Measurements from ENCODE around the gene DNAJC25. TPM values are rescaled to one million over a fixed set of nuclear protein-coding genes. Genes with fewer than 3 reads are reported as not detected.

Gene DNAJC25
- total RNA-seq, 4 donors from 2014 or later = 10.1 to 19.4 (median 15.3) TPM

DNA sequence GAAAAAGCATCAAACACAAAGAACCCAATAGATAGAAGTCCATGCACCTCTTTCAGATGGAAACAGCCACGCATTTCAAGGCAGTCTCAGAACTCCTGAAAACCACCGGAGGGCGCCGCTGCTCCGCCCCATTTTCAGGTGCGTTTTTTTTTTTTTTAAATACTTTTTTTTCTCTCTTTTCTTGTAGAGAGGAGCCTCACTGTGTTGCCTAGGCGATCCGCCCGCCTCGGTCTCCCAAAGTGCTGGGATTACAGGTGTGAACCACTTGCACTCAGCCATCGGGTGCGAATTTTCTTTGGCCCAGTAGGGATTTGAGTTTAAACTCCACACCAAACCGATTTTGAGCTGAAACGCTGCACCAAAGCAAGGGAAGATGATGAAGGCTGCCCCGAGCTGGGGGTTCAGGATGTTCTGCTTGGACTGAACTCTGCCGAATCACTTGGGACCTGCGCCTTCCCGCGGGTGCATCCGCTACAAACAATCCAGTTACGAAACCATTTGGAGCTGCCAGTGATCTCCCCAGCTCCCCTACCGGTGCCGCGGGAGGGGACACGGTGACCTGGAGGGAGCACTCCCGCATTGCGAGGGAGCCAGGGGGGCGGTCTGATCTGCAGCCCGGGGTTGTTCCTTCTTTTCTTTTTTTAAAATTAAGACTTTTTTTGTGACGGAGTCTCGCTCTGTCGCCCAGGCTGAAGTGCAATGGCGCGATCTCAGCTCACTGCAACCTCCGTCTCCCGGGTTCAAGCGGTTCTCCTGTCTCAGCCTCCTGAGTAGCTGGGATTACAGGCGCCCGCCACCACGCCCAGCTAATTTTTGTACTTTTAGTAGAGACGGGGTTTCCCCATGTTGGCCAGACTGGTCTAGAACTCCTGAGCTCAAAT, 33.0 kb upstream of the DNAJC25 start:
- intact Hi-C loops (cut with DNase I; ENCODE audit: low total_unique reads) (loop anchor here (10.0 kb wide), 1 partner anchor 477 kb away; no protein-coding TSS in a partner anchor), in situ Hi-C loops (cut with MboI; ENCODE audit: low pct_ligation_motif_present in 1 of 4, low pct_unique_long_range_greater_than_20kb in 1 of 4, low sequenced_read_pairs in 3 of 4) (loop anchor here in 1 of 4 donors (10.0 kb wide), 1 partner anchor 87 kb away; no protein-coding TSS in a partner anchor)
- TF ChIP-seq POLR2AphosphoS5 (IDR thresholded peaks at IDR 0.05) (peak in 1 of 3 donors; percentile 5), POLR2A (IDR thresholded peaks at IDR 0.05) (no peak), EP300 (IDR thresholded peaks at IDR 0.05; ENCODE audit: low read depth) (no peak), CTCF (IDR thresholded peaks at IDR 0.05) (peak; percentile 64 to 72 (median 71))
- Histone ChIP-seq H3K4me1 (peaks cover 0 to 5% (median 5%) of the 10 kb centered on the region in 4 donors), H3K27ac (peak overlapping the region; percentile 89 to 94 (median 91)), H3K9me3 (no peaks in the 10 kb centered on the region), H3K36me3 (peaks cover 0 to 15% (median 2%) of the 10 kb centered on the region in 4 donors), H3K27me3 (no peaks in the 10 kb centered on the region), H3K4me3 (peak overlapping the region; percentile 47 to 78 (median 77))
- DNase-seq = peak; percentile 71
- WGBS, 2 donors (ENCODE audit: low coverage in 1 of 2) = 0% methylated on average over 1 to 40 of the region's 41 CpGs

DNA sequence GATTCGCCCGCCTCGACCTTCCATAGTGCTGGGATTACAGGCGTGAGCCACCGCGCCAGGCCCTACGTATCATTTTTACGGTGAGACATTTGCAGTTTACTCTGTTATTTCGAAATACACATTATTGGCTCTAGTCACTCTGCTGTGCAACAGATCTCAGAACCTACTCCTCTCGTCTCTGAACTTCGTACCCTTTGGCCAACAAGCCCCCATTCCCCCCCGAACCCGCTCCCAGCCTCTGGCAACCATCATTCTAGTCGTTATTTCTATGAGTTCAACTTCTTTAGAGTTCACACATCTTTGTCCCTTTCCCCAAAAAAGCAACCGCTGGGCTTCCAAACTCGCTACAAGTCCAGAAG, 32.4 kb upstream of the DNAJC25 start:
- TF ChIP-seq POLR2A (IDR thresholded peaks at IDR 0.05) (no peak), POLR2AphosphoS5 (IDR thresholded peaks at IDR 0.05) (peak in 1 of 3 donors; percentile 6)
- H3K27ac ChIP-seq = peak overlapping the region; percentile 89 to 94 (median 91)
- WGBS, 2 donors (ENCODE audit: low coverage in 1 of 2) = 0 to 4% methylated on average over 9 to 16 of the region's 16 CpGs
- H3K9me3 ChIP-seq = no peaks in the 10 kb centered on the region
- peak overlapping the region; percentile 47 to 78 (median 77) for H3K4me3 ChIP-seq
- no peaks in the 10 kb centered on the region for H3K27me3 ChIP-seq
- in situ Hi-C loops (cut with MboI; ENCODE audit: low pct_ligation_motif_present in 1 of 4, low pct_unique_long_range_greater_than_20kb in 1 of 4, low sequenced_read_pairs in 3 of 4) (loop anchor here in 1 of 4 donors (10.0 kb wide), 1 partner anchor 86 kb away; no protein-coding TSS in a partner anchor), intact Hi-C loops (cut with DNase I; ENCODE audit: low total_unique reads) (loop anchor here (10.0 kb wide), 1 partner anchor 476 kb away; no protein-coding TSS in a partner anchor)
- H3K4me1 ChIP-seq = peaks cover 0 to 5% (median 5%) of the 10 kb centered on the region in 4 donors
- DNase-seq = peak; percentile 55
- peaks cover 0 to 9% (median 2%) of the 10 kb centered on the region in 4 donors for H3K36me3 ChIP-seq

GRCh38 chr9:111599092-111599954, 31.8 kb upstream of the DNAJC25 start, which contains the start of gene PTGR1:
Gene PTGR1 (minus strand): TSS chr9:111599647. CDS start chr9:111597422, 2,225 bp downstream.
- Histone ChIP-seq H3K4me3 (peak within 1 kb of the TSS; percentile 47 to 78 (median 77)), H3K4me1 (peaks cover 0 to 5% (median 5%) of the 10 kb centered on the region in 4 donors), H3K27me3 (no peaks in the 10 kb centered on the region), H3K9me3 (no peaks in the 10 kb centered on the region), H3K36me3 (peaks cover 0 to 8% (median 2%) of the 10 kb centered on the region in 4 donors), H3K27ac (peak within 1 kb of the TSS; percentile 89 to 94 (median 91))
- TF ChIP-seq POLR2A (IDR thresholded peaks at IDR 0.05) (peak; percentile 72), EP300 (IDR thresholded peaks at IDR 0.05; ENCODE audit: low read depth) (no peak), CTCF (IDR thresholded peaks at IDR 0.05) (no peak), POLR2AphosphoS5 (IDR thresholded peaks at IDR 0.05) (peak in 2 of 3 donors; percentile 37 to 40)
- in situ Hi-C loops (cut with MboI; ENCODE audit: low pct_ligation_motif_present in 1 of 4, low pct_unique_long_range_greater_than_20kb in 1 of 4, low sequenced_read_pairs in 3 of 4) (loop anchor here in 1 of 4 donors (10.0 kb wide), 1 partner anchor 85 kb away; no protein-coding TSS in a partner anchor), intact Hi-C loops (cut with DNase I; ENCODE audit: low total_unique reads) (loop anchor here (10.0 kb wide), 1 partner anchor 475 kb away; no protein-coding TSS in a partner anchor)
- peak; percentile 80 for DNase-seq
- 4 to 10% methylated on average over 2 to 59 of the region's 64 CpGs for WGBS, 2 donors (ENCODE audit: low coverage in 1 of 2)

GRCh38 chr9:111599955-111600343, 31.2 kb upstream of the DNAJC25 start:
- peaks cover 0 to 8% (median 2%) of the 10 kb centered on the region in 4 donors for H3K36me3 ChIP-seq
- peaks cover 0 to 5% (median 5%) of the 10 kb centered on the region in 4 donors for H3K4me1 ChIP-seq
- no peaks in the 10 kb centered on the region for H3K27me3 ChIP-seq
- WGBS, 2 donors (ENCODE audit: low coverage in 1 of 2) = 51% methylated on average over 10 of the region's 17 CpGs; no CpG with 5 or more reads in 1 of the 2 donors
- H3K27ac ChIP-seq = peak overlapping the region; percentile 89 to 94 (median 91)
- intact Hi-C loops (cut with DNase I; ENCODE audit: low total_unique reads) = loop anchor here (10.0 kb wide), 1 partner anchor 475 kb away; no protein-coding TSS in a partner anchor
- no peaks in the 10 kb centered on the region for H3K9me3 ChIP-seq
- in situ Hi-C loops (cut with MboI; ENCODE audit: low pct_ligation_motif_present in 1 of 4, low pct_unique_long_range_greater_than_20kb in 1 of 4, low sequenced_read_pairs in 3 of 4) = loop anchor here in 2 of 4 donors (10.0 to 25.0 kb wide), 2 partner anchors 85 to 462 kb away; no protein-coding TSS in a partner anchor
- H3K4me3 ChIP-seq = peak overlapping the region; percentile 47 to 78 (median 77)
- no peak for DNase-seq
- TF ChIP-seq POLR2A (IDR thresholded peaks at IDR 0.05) = no peak
- no peak for TF ChIP-seq POLR2AphosphoS5 (IDR thresholded peaks at IDR 0.05)
- TF ChIP-seq CTCF (IDR thresholded peaks at IDR 0.05) = no peak
- no peak for TF ChIP-seq EP300 (IDR thresholded peaks at IDR 0.05; ENCODE audit: low read depth)
